Right ventricle myocardium superior (tissue), 1 donor: ENCODE measurements around the gene TPCN2. TPM values are rescaled to one million over a fixed set of nuclear protein-coding genes. Genes with fewer than 3 reads are reported as not detected.
"Not testable (repeated sequence)": the region's sequence is repeated elsewhere in the genome, so short reads cannot be mapped to it uniquely, and the experiment has no call there.

Experiments used
- ATAC-seq: fragments of 200-7000 bp; cut with Tn5 transposase; one replicate; pipeline ENCODE4 v1.9.1; 2020; ENCODE audit warnings: mild to moderate bottlenecking; ENCODE audit not compliant: poor library complexity
- DNase-seq: peaks from one replicate; pipeline ENCODE4 v3.0.0-alpha.2; 2020
- intact Hi-C: fragments of 100-400 bp; cut with DNase I; formaldehyde crosslinking; loops from one replicate; pipeline ENCODE4 v1.11.2; 2022
- total RNA-seq: library from RNA; stranded (reverse); fragmentation: NEBNext Ultra II Directional; extraction: Animal tissue kit (Norgen Biotek cat#: 25700); gene quantifications from one replicate; pipeline ENCODE4 v1.2.1, GENCODE V29; 2021
- donor health status: DM: no; HTN: yes; CAD: no; lungs with severe emphysema.

TPCN2 gene
- total RNA-seq, 1 donor from 2014 or later, result 7.6 TPM

DNA sequence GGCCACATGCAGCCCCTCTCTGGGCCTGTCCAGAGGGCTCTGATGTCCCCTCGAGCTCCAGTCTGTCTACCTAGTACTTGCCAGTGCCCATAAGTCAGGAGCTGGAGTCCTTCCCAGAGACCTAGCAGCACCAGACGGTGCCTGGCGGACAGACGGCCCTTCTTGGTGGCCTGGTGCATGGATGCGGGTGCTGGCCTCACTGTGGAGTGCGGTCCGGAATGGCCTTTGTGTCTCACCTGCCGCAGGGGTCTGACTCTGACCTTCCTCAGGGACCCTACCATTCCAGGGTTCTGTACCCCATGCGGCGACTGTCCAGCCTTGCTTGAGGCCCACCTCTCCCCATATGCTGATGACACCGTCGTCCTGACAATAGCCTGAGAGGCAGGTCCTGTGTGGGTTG is 77.6 kb downstream of the TPCN2 start:
- no peak for ATAC-seq
- no peak for DNase-seq
- intact Hi-C loops, result no loop called here

DNA sequence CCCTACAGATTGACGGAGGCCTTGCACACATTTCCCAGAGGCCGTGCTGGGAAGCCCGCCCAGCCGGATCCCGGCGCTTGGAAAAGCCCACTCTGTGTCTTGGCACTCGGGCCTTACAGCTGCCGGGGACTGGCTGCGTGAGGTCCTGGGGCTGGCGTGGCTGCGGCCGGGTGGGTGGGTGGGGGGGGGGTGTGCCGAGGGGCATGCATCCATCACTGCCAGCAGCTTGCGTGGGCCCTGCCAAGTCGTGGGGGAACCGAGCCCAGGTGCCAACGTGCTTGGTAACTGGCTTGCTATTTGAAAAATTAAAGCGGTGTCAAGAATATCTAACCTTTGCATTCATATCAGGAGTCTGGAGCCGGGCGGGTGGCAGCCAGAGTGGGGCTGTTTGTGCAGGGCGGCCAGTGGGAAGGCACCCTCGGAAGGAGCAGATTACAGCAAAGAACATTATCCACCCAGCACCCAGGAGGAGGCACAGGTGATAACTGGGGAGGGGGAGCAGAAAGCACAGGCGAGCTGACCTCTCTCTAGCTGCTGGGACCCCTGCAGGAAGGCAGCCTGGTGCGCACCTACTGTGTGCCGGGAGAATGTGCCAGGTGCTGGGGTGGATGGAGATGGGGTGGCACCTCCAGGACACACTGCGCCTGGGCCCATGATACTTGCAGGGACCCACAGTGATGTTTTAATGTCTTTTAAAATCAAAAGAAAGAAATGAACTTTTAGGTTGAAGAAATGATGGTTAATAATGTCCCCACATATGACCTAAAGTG is 78.5 kb downstream of the TPCN2 start:
- ATAC-seq, result no peak
- peak; percentile 63 for DNase-seq
- intact Hi-C loops, result no loop called here

DNA sequence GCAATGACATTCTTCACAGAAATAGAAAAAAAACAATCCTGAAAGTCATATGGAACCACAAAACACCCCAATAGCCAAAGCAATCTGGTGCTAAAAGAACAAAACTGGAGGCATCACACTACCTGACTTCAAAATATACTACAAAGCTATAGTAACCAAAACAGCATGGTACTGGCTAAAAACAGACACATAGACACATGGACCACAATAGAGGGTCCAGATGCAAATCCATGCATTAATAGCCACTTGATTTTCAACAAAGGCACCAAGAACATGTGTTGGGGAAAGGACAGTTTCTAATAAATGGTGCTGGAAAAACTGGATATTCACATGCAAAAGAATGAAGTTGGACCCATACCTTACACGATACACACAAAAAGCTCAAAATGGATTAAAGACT is 79.2 kb downstream of the TPCN2 start:
- intact Hi-C loops, result no loop called here
- no peak for DNase-seq
- no peak for ATAC-seq

DNA sequence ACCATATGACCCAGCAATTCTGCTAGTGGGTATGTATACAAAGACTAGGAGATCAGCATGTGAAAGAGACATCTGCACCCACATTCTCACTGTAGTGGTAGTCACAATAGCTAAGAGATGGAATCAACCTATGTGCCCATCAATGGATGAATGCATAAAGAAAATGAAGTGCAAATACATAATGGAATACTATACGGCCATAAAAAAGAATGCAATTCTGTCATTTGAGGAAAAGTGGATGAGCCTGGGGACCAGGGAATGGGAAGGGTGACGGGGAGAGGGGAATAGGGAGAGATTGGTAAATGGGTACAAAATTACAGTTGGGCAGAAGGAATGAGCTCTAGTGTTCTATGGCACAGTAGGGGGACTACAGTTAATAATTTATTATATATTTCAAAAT is 80.3 kb downstream of the TPCN2 start:
- no peak for ATAC-seq
- intact Hi-C loops, result no loop called here
- no peak for DNase-seq

DNA sequence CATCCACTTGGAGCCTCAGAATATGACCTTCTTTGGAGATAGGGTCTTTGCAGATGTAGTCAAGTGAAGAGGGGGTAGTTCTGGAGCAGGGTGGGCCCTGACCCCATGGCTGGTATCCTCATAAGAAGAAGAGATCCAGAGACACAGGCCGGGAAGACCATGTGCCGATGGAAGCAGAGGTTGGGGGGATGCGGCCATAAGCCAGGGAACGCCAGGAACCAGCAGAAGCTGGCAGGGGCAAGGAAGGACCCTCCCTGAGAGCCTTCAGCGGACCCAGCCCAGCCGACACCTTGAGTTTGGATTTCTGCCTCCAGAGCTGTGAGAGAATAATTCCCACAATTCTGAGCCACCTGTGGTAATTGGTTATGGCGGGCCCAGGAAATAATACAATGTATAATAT is 80.9 kb downstream of the TPCN2 start:
- no peak for DNase-seq
- ATAC-seq, result no peak
- intact Hi-C loops, result no loop called here

DNA sequence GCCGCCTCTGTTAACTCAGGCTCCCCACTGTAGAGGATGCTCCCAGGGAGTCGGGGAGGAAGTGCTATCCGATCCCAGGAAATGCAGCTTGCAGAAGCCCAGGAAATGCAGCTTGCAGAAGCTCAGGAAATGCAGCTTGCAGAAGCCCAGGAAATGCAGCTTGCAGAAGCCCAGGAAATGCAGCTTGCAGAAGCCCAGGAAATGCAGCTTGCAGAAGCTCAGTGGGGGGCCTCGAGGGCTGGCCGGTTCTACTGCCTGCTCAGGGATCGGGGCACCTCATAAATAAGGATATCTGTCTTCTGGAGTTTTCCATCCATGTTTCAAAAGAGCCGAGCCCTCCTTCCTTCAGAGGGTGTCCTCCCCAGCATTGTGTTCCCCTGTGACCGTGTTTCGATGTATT is 81.9 kb downstream of the TPCN2 start:
- intact Hi-C loops, result no loop called here
- ATAC-seq (no peak), DNase-seq (no peak)

DNA sequence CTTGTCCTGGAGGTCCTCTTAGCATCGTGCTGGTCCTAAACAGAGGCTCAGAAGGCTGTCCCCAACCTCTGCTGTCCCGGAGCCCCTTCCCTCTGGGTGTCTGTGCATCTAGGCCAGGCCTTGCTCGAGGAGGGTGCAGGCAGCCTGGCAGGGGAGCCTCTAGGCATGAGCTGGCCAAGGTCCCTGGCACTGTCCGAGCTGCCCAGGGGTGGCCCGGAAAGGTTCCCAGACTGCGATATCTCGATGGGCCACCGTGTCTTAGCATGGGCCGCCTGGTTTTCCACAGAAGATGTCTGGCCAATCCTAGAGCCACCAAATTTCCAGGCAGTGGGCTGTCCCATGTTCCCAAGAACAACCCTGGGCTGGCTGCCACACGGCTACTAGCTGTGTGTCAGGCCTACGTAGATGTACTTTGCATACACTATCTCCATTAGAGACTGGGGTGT is 82.4 kb downstream of the TPCN2 start:
- intact Hi-C loops, result no loop called here
- DNase-seq (peak; percentile 66), ATAC-seq (peak; percentile 78)

DNA sequence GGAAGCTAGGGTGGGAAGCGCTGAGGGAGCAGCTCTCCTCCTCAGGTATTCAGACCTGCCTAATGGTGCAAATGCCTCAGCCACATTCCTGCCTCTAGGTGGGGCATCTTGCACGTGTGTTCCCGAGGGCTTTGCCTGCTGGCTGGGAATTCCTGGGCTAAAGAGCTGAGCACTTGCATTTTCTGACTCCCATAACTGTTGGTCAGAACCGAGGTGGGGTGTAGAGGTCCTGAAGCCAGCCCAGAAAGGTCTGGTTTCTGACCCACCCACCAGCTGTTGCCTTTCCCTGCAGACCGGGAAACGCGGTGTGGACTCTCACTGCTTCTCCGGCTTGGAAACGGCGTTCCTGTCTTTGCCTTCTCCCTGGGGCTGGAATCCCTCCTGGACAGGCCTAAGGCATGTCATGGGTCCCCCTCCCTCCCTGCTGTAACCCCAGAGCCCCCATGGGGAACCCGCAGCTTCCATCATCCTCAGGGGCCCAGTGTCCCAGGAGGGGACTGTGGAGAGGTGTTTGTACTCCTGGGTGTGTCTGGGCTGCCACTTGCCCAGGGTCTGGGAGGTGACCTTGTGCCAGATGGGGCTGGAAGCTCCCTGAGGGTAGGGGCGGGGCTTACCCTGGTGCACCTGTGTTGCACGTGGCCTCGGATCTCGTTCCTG is 83.0 kb downstream of the TPCN2 start:
- intact Hi-C loops, result no loop called here

DNA sequence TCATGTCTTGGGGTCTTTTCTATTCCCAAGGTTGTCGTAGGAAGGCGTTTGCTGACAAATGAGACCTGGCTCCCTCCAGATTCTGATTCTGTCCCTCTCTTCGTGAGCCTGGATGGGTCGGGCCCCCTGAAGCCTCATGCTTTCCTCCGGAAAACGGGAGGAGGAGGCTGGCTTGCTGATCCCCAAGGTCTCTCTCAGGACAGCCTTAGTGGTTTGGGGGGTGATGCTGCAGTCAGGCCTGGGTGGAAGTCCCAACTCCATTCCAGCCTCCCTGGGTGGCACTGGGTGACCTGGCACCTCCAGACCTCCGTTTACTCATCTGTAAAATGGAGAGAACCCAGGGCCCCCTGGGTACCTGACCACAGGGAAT is 83.6 kb downstream of the TPCN2 start:
- no peak for DNase-seq
- no peak for ATAC-seq
- intact Hi-C loops, result no loop called here

More for the DNA sequence above, 83.0 kb downstream of the TPCN2 start:
- ATAC-seq (peak; percentile 91), DNase-seq (peak; percentile 68)

DNA sequence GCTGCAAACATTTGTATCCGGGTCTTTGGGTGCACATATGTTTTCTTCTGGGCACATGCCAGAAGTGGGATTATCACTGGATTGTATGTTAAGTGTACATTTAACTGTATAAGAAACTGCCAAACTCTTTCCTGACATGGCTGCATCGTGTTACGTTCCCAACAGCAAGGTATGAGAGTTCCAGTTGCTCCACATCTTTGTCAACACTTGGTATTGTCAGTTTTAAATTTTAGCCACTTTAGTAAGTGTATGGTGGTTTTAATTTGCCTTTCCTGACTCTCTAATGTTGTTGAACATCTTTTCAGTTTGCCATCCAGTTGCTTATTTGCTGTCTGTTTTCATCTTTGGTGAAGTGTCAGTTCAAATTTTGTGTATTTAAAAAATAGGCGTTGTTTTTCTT is 84.5 kb downstream of the TPCN2 start:
- ATAC-seq (no peak), DNase-seq (no peak)
- intact Hi-C loops, result no loop called here

DNA sequence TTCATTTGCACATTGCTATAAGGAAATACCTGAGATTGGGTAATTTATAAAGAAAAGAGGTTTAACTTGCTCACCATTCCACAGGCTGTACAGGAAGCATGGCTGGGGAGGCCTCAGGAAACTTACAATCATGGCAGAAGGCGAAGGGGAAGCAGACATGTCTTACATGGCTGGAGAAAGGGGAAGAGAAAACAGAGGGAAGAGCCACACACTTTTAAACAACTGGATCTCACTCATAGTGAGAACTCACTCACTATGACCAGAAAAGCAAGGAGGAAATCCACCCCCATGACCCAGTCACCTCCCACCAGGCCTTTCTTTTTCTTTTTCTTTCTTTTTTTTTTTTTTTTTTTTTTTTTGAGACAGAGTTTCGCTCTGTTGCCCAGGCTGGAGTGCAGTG is 85.5 kb downstream of the TPCN2 start:
- DNase-seq, ATAC-seq, intact Hi-C loops: not testable (repeated sequence)

DNA sequence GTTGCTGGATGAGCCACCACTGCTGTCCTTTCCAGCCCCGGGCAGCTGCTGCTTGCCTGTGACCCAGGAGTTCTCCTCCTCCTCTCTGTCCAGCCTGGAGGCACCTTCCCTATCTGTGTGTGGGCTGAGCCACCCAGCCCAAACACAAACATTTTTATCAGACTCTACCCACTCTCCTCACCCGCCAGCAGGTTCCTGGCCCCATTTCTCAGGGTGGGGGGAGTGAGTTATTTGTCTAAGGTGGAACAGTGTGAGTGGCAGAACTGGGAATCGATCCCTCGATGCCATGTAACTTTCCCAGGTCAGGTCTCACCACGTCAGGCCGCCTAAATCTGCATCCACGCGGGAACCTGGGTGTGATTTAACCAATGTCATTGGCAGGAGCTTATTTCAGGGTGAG is 86.2 kb downstream of the TPCN2 start:
- intact Hi-C loops, result no loop called here
- ATAC-seq (no peak), DNase-seq (no peak)

DNA sequence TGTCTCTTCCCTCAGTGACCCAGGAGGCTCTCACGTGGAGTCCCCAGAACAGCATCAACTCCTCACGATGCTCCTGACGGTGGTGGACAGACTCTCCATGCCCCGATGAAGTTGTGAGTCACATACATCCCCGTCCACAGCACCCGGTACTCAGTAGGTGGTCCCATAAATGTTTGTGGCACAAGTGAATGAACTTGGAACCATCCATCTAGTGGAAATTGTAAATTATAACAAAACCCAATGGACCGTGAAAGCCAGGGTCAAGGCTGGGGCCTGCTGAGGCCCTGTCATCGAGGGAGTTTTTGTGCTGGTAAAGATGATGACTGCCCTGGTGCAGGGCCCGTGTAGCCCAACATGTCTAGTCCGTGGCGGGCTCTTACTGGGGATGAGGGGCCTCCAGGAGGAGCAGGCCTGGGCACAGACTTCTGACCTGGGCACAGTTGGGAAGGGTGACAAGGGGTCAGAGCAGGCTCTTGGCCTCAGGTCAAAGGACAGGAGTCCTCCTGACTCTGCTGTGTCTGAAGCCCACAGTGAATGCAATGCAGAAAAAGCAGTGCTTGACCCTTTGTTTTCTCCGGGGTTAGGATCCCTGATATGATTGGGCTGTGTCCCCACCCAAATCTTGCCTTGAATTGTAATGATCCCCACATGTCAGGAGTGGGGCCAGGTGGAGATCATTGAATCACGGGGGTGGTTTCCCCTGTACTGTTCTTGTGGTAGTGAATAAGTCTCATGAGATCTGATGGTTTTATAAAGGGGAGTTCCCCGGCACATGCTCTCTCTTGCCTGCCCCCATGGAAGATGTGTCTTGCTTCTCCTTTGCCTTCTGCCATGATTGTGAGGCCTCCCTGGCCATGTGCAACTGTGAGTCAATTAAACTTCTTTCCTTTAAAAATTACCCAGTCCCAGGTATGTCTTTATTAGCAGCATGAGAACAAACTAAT is 87.0 kb downstream of the TPCN2 start:
- ATAC-seq, result no peak
- intact Hi-C loops, result no loop called here
- peak; percentile 6 for DNase-seq

DNA sequence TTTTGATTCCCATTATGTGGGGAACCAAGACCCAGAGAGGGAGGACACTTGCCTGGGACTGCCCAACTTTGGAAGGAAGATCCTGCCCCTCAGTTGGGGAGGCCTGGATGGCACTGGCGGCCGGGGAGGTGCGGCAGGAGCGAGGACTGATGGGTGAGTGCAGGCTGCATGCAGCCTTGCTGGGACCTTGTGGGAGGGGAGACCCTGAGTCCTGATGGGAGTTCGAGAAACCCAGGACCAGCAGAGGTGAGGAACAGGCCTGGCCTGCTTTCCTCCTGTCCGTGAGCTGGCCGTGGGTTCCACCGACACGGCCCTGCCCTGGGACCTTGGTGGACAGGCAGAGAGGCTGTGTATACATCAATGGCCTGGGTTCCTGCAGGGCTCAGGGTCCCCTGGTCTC is 87.7 kb downstream of the TPCN2 start:
- ATAC-seq (no peak), DNase-seq (peak; percentile 6)
- intact Hi-C loops, result no loop called here

DNA sequence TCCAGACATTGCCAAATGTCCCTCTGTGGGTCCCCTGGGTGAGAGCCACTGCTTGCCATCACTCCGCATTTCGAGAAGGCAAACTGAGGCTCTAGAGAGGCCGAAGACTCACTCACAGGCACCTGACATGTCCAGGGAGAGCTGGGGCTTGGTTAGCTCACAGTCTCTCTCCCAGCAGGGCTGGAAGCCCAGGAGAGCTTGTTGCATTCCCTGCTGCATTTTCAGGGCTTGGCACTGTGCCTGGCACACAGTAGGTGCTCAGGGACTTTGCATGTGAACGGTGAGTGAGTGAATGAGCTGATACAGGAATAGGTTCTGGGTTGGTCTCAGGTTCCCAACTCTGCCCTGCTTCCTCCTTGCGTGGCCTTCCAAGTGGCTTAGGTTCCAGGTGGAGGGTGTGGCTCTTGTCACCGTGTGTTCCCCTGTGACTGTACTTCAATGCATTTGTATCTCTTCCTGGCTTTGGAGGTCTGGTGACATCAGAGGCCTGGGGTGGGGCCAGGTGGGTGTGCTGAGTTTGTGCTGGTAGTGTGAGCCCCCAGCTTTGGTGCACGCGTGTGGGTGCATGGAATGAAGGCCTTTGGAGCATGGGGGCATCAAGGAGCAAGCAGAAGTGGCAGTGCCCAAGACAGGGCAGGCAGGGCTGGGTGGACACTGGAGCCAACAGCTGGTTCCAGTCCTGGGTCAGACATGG is 88.6 kb downstream of the TPCN2 start:
- DNase-seq, result peak; percentile 22
- no peak for ATAC-seq
- intact Hi-C loops, result no loop called here

DNA sequence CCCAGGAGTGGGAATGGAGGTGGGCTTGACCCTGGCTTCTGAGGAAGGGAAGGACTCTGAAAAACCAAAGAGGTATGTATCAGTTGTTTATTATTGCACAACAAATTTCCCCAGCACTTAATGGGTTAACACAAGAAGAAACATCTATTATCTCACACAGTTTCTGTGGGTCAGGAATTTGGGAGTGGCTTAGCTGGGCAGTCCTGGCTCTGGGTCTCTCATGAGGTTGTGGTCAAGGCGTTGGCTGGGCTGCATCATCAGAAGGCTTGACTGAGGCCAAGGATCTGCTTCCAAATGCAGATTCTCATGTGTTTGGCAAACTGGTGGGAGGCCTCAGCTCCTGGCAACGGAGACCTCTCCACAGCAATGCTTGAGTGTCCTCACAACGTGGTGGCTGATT is 89.5 kb downstream of the TPCN2 start:
- intact Hi-C loops, result no loop called here
- ATAC-seq (no peak), DNase-seq (no peak)

DNA sequence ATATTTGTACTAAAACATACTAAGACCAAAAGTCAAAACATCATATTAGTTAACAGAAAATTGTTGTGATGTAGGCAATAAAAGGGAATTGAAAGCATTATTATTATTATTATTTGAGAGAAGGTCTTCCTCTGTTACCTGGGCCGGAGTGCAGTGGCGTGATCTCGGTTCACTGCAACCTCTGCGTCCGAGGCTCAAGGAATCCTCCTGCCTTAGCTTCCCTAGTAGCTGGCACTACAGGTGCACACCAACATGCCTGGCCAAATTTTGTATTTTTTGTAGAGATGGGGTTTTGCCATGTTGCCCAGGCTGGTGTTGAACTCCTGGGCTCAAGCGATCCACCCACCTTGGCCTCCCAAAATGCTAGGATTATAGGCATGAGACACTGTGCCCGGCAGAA is 91.4 kb downstream of the TPCN2 start:
- intact Hi-C loops, ATAC-seq, DNase-seq: not testable (repeated sequence)

DNA sequence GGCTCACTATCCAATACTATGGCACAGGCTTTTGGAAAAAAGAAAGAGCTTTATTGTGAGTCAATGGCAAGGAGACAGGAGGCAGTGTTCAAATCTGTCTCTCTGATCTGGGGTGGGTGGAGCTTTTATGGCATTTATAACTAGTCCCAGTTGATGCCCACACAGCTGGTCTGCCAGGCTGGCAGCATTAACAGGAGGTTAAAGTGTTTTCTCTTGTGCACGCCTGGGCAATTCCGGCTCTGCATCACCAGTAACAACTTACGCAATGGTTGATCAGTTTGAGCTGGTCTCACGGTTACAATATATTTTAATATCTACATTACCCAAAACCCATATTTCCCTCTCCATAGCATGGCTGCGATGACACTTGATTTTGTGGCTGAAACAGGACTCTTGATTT is 91.9 kb downstream of the TPCN2 start:
- DNase-seq, result no peak
- intact Hi-C loops, result no loop called here
- ATAC-seq, result no peak

DNA sequence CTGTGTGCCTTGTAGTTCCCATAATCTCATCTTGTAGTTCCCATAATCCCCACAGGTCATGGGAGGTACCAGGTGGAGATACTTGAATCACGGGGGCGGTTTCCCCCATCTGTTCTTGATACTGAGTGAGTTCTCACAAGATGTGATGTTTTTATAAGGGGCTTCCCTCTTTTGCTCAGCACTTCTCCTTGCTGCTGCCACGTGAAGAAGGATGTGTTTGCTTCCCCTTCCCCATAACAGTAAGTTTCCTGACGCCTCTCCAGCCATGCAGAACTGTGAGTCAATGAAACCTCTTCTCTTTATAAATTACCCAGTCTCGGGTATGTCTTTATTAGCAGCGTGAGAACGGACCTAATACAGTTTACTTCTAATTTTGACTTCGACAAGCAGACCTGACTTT is 93.0 kb downstream of the TPCN2 start:
- intact Hi-C loops, result no loop called here
- ATAC-seq (no peak), DNase-seq (no peak)
